ENCODE results near the gene COG5. TPM values are rescaled to one million over a fixed set of nuclear protein-coding genes. Genes with fewer than 3 reads are reported as not detected.

The COG5 gene
- polyA plus RNA-seq, 4 donors, result 28.6 to 39.0 (median 33.1) TPM

DNA sequence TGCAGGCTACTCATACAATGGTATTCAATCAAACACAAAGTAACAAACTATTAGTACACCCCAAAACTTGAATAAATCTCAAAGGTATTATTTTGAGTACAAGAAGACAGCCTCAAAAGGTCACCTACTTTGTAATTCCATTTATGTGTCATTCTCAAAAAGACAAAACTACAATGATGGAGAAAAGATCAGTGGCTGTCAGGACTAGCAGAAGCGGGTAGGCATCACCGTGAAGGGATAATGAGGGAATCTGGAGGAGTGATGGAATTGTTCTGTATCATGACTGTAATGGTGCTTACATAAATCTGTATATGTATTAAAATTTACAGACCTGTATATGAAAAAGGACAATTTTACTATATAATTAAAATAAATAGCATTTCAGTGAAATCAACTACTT is 37.0 kb downstream of the COG5 start:
- no peak for DNase-seq (ENCODE audit: low read depth in 4 of 4, low spot score in 2 of 4)

DNA sequence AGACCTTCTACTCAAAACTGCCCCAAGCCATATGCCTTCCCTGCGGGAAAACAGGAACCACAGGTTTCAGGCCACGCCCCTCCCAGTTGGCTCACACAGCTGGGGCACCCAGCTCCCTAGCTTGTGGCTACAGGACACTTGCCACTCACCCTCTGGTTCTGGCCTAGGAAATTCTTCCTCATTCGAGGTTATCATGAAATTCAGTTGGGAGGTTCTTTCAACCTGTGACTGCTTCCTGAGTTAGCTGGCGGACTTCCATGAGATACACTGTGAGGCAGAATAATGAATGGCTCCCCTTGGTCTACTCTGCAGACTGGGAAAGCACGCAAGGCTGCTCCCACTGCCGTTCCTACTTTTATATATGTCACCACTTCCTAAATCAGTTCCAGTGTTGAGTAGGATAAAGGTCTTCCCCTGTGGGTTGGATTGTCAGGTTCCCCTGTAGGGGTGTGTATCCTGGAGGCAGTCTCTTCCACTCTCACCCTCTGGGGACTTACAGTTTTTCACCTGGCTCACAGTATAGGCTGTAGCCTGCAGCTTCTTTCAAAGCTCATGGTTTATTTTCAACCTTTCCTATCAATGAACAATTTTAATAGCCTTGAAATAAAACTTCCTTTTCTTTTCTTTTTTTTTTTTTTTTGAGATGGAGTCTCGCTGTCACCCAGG is 56.9 kb downstream of the COG5 start:
- DNase-seq (ENCODE audit: low read depth in 4 of 4, low spot score in 2 of 4), result peak in 2 of 4 donors; percentile 10 to 29

DNA sequence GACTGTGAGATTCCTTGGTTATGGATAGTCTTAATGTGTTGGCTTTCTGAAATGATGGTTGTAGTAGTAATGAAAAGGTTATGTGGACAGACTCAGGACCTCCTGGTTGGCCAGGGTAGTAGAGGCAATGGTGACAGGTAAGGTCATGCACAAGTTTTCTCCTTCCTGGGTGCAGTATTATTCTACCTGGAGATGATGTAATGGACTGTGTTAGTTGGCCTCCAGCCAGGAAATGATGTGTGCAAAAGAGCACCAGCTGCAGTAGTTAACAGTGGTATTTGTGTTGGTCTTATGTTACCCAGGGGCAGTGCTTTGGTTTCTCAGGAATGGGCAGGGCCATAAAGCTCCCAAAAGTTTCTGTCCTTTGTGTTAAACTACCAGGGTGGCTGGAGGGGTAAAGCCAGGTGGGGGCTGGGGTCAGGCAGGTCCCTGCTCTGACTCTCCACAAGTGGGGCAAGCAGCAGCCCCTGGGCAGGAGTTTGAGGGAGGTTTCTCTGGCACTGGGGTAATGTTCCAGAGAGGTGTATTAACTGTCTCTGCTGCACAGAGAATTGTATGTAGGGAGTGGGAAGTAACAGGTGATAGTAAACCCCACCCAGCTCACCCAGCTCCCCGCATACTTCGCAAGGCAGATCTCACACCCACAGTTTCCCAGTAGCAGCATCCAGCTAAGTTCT is 57.6 kb downstream of the COG5 start:
- DNase-seq (ENCODE audit: low read depth in 4 of 4, low spot score in 2 of 4), result peak in 1 of 4 donors; percentile 15

DNA sequence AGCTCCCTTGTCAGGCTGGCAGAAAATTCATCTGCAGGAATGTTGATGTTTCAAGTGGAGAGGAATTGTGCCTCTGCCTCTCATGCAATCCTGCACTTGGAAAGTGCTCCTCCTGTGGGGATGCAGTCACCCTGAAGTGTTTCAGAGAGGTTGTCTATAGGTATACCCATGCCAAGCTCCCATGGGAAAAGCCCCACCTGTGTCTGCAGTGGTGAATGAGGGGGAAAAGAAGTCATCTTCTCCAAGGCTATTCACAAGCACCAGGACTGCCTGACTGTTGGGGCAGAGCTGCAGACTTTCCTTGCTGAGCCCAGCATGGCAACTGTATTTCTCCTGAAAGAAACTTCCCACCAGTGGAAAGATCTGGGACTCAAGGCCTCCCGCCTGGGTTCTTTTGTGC is 58.4 kb downstream of the COG5 start:
- DNase-seq (ENCODE audit: low read depth in 4 of 4, low spot score in 2 of 4), result no peak

DNA sequence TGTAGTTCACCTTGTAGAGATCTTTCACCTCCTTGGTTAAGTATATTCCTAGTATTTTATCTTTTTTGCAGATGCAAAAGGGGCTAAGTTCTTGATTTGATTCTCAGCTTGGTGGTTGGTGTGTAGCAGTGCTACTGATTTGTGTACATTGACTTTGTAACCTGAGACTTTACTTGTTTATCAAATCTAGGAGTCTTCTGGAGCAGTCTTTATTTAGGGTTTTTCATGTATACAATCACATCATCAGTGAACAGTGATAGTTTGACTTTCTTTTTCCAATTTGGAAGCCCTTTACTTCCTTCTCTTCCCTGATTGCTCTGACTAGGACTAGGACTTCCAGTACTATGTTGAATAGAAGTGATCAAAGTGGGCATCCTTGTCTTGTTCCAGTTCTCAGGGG is 60.0 kb downstream of the COG5 start:
- DNase-seq (ENCODE audit: low read depth in 4 of 4, low spot score in 2 of 4), result no peak

DNA sequence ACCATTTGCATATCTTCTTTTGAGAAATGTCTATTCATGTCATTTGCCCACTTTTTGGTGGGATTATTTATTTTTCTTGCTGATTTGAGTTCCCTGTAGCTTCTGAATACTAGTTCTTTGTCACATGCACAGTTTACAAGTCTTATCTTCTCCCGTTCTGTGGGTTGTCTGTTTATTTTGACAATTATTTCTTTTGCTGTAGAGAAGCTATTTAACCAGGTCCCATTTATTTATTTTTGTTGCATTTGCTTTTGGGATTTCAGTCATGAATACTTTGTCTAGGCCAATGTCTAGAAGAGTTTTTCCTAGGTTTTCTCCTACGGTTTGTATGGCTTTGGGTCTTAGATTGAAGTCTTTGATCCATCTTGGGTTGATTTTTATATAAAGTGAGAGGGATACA is 60.9 kb downstream of the COG5 start:
- DNase-seq (ENCODE audit: low read depth in 4 of 4, low spot score in 2 of 4), result no peak

DNA sequence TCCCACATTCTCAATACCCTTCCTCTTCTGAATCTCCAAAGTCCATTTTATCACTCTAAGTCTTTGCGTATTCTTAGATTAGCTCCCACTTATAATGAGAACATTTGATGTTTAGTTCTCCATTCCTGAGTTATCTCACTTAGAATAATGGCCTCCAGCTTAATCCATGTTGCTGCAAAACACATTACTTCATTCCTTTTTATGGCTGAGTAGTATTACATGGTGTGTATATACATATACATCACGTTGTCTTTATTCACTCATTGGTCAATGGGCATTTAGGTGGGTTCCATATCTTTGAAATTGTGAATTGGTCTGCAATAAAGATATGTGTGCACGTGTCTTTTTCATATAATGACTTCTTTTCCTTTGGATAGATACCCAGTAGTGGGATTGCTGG is 61.6 kb downstream of the COG5 start:
- DNase-seq (ENCODE audit: low read depth in 4 of 4, low spot score in 2 of 4), result no peak

DNA sequence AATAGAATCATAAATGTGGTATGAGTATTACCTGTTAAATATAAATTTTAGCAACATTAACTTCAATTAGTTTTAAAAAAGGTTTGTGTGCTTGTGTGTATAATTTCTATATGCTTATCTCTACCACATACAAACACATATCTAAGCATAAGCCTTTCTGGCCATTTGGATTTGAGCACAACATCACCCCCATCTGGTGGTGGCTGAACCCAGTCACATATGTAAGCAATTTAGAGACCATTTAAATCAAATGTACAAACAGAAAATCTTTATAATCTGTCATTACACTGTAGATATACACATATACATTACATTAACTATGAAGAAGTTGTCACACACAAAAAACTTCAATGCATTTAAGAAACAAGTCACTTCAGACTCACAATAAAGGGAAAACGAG is 62.1 kb downstream of the COG5 start:
- no peak for DNase-seq (ENCODE audit: low read depth in 4 of 4, low spot score in 2 of 4)

DNA sequence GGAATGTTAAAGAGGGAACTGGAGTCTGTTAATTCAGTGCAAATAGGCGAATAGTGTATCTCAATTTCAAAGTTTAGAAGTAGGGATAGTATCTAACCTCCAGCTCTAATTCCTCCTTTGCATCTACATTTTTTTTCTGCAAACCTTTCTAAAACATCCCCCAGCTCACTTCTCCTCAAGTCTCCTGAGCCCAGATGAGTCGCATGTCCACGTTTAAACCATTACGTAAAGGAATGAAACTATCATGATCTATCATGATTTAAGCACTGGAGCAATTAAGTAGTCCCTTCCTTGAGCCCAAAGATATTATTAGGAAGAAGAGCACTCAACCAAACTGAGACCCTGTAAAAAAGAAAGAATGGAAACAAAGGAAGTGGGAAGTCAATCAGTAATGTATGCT is 64.0 kb downstream of the COG5 start:
- DNase-seq (ENCODE audit: low read depth in 4 of 4, low spot score in 2 of 4), result no peak

DNA sequence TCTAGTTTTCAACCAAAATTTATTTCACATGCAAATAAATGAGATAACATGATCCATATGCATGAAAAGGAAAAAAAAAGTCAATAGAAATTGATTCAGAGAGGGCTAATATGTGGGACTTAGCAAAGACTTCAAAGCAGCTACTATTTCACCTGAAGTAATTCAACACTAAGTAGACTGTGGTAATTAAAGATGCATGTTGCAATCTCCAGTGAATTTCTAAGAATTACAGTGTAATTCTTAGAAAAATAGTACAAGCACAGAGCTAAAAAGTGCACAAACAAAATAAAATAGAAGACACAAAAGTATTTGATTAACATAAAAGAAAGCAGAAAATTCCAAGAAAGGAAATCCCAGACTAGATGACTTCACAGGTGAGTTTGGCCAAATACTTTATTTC is 68.2 kb downstream of the COG5 start:
- DNase-seq (ENCODE audit: low read depth in 4 of 4, low spot score in 2 of 4), result no peak

DNA sequence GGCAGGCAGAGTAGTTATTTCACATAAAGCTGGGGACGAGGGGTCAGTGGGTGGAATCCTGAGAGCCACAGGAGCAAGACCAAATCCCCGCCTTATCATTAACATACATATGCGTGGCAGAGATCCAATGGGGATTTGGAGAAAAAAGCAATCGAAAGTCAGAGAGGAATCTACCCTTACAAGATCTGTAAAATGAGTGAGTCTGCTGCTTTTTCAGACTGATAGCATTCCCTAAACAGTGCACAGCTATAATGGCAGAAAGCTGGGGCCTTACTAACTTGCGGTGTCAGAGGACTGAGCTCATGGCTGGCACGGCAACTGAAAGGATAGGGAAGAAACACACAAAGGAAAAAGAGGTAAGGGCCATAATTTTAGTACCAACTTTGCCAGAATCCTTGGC is 68.8 kb downstream of the COG5 start:
- DNase-seq (ENCODE audit: low read depth in 4 of 4, low spot score in 2 of 4), result no peak

DNA sequence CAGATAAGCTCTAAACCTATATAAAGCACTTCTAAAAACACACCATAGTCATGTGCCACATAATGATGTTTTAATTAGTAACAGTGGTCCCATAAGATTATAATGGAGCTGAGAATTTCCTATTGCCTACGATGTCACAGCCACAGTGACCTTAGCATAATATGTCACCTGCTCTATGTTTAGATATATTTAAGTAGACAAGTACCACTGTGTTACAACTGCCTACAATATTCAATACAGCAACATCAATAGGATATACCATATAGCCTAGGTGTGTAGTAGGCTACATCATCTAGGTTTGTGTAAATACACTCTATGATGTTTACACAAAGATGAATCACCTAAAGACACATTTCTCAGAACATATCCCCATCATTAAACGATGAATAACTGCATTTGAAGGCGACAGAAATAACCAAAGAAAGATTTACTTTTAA is 69.4 kb downstream of the COG5 start:
- DNase-seq (ENCODE audit: low read depth in 4 of 4, low spot score in 2 of 4), result no peak

DNA sequence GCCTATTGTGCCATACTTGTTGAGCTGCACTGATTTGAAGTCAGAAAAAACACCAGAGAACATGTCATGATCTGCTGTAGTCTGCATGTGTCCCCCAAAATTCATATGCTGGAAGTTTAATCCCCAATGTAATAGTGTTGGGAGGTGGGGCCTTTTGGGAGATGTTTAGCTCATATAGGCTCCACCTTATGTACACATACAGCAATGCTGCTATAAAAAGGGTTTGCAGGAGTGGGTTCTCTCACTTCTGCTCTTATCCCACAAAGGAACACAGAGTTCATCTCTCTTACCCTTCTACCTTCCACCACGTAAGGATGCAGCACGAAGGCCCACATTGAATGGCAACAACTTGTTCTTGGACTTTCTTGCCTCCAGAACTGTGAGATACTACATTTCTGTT is 70.8 kb downstream of the COG5 start:
- DNase-seq (ENCODE audit: low read depth in 4 of 4, low spot score in 2 of 4), result no peak

DNA sequence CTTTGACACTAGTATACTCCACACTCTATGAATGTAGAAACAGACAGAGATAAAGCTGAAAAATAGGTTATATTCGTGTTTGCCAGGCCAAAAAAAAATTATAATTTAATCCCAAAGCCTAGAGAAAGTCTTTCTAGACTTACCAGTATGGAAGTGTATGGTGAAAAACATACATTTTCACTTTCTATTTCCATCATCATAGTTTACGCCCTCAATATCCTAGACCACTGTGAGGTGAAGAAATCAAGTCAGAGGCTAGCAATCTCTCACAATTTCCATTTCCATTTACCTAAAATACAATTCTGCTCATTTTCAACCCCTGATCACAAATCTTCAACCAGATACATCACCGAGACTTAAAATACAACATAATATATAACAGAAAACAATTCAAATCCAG is 77.7 kb downstream of the COG5 start:
- no peak for DNase-seq (ENCODE audit: low read depth in 4 of 4, low spot score in 2 of 4)

DNA sequence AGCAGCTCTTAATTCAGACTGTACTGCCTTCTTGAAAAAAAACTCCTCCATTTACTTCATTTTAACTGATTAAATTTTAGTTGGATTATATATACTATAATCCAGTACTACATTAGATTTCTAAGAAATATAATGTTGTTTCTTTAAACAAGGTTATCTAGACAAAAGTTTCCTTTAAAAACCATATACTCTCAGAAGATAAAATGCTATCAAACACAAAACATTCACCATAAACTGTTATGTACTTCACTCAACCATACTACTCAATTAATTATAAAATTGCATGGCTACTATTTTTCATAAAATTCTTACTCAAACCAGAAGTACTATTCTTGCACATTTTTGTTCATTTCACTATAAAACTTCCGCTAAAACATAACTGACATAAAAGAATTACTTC is 81.1 kb downstream of the COG5 start:
- DNase-seq (ENCODE audit: low read depth in 4 of 4, low spot score in 2 of 4), result no peak

DNA sequence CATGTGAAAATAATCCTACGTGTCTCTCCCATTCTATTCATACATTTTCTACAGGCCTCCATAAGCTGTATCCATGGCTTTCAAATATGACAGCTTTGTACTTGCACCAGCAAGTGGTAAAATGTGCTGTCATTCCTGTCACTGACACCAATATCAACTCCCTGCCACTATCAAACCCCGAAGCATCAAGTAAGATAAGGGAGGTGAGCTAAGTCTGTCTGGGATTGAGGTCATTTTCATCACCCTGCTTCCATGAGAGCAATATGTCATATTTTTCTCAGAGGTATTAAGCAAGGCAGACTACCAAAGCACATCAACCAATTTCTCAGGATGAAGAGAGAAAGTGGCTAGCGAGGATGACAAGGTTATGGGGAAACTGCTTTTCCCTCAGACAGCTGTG is 82.8 kb downstream of the COG5 start:
- no peak for DNase-seq (ENCODE audit: low read depth in 4 of 4, low spot score in 2 of 4)

DNA sequence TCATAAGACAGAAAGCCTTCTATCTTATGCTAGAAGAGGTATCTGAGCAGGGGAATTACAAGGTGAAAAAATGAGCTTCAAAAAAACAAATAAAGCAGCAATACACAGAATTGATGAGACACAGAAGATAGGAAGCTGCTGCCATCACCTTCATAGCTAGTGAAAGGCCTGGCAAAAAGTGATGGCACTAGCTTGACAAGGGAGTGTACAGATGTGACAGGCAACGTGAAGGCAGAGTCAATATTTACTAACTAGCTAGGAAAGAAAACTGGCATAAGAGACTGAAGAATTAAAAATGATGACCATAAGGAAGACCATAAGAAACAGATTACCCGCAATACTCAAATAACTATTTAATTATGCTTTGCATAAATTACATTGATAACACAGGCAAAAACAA is 84.4 kb downstream of the COG5 start:
- no peak for DNase-seq (ENCODE audit: low read depth in 4 of 4, low spot score in 2 of 4)

DNA sequence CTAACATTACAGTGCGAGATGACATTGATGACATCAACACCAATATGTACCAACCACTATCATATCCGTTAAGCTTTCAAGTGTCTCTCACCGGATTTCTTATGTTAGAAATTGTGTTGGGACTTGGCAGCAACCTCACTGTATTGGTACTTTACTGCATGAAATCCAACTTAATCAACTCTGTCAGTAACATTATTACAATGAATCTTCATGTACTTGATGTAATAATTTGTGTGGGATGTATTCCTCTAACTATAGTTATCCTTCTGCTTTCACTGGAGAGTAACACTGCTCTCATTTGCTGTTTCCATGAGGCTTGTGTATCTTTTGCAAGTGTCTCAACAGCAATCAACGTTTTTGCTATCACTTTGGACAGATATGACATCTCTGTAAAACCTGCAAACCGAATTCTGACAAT is 89.6 kb downstream of the COG5 start:
- DNase-seq (ENCODE audit: low read depth in 4 of 4, low spot score in 2 of 4), result no peak

DNA sequence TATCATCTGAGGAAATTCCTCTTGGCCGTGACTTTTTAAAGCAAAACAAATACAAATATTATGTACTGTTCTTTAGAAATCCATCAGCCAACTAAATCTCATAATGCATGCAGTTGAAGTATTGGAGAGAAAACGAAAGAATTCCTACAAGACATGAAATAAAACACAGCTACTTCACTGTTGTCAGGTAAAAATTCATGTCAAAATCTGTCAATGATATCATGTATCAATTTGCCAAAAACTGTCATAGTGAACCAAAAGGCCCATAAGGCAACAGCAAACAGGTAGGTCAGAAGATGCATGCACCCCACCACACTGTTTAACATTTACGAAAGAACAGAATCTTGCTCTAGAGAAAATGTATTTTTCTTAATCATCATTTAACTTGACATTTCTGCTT is 91.6 kb downstream of the COG5 start:
- DNase-seq (ENCODE audit: low read depth in 4 of 4, low spot score in 2 of 4), result no peak

DNA sequence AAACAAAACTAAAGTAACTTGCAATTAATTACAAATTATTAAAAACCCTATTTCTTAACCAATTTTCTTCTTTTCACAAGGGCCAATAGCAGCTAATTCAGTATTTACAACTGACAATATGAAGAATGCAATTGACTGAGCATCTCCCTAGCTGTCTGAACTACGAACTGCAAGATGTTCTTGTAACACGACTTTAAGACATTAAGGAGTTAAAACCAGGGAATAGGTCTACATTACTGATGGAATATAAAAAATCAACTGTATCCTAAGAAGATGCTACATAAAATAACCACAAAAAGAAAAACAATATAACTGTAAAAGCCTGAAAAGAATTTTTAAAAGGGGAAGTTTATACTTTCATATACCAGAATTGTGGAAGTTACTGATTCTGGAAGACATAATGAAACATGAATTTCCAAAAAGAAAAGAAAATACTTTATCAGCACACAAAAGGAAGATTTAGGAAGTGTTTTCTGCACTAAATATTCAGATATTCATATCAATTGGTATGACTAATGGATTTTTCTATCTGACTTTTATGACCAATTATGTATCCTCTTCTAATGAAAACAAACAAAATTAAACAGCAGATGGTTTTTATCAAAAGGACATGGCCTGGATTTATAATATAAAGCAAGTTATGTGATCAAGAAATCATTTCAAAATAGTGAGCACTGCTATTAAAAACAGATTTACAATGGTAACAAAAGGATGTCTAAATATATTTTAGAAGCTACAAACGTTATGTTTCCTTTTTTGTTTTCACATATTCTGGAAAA is 92.2 kb downstream of the COG5 start:
- no peak for DNase-seq (ENCODE audit: low read depth in 4 of 4, low spot score in 2 of 4)

DNA sequence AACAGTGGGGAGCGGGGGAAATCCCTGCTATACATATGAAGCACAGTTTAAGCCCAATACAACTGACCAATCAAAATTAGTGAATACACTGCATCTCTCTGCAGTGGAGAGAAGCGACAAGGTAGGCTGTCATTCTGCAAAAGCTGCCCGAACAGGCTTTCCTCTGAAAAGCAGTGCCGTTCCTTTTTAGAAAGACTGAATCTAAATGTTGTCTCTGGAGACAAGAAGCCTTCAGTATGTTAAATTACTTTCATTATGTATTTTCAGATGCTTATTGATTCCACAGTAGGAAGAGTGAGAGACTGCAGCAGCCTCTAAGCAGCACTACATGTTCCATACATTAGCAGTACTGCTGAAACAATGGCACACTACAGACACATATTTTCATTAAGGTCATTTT is 93.8 kb downstream of the COG5 start, which contains the start of gene GPR22:
GPR22 (plus strand) TSS at position 129 of the 400 bp plus-strand sequence. CDS start 4,004 bp downstream, outside the sequence.
- DNase-seq (ENCODE audit: low read depth in 4 of 4, low spot score in 2 of 4), result no peak

DNA sequence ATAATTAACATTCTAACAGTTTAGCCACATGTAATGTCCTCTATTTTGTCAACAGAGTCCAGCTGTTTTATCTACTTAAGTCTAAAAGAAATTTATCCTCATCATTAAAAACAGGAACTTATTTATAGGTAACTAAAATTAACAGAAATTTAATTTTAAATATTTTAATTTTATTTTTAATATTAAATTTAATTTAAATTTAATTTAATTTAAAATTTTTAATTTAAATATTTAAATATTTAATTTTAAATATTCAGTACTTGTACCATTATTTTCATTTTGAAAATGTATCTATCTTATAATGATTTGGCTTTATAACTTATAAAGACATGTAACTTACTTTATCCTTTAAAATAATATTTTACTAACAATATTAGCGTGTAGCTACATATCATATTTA is 94.9 kb downstream of the COG5 start:
- DNase-seq (ENCODE audit: low read depth in 4 of 4, low spot score in 2 of 4), result no peak
